Spleen (tissue), 11 donors: ENCODE results near the gene GPR15LG. TPM values are rescaled to one million over a fixed set of nuclear protein-coding genes. Genes with fewer than 3 reads are reported as not detected.

Experiments used
- DNase-seq: peaks from one replicate; pipeline ENCODE4 v3.0.0-alpha.2; 2020
- H3K27ac ChIP-seq, 8 donors: fragments of 200-600 bp; sonication (generic) in 7 of 8; 1 replicate in 4 of 8; 2 replicates in 4 of 8; pipeline versions ENCODE4 v1.5.0 to v1.8.0; 2016 to 2021; ENCODE audit warnings: inconsistent platforms in 4 of 8, mild to moderate bottlenecking in 4 of 8, moderate library complexity in 1 of 8
- H3K27me3 ChIP-seq, 7 donors: fragments of 200-600 bp; sonication (generic) in 6 of 7; replicated peaks in 1 of 7; 1 replicate in 4 of 7; 2 replicates in 3 of 7; pipeline versions ENCODE4 v1.5.0 to v1.8.0; 2016 to 2021; ENCODE audit warnings: inconsistent platforms in 3 of 7, mild to moderate bottlenecking in 1 of 7
- H3K36me3 ChIP-seq, 6 donors: fragments of 200-600 bp; sonication (generic) in 5 of 6; 1 replicate in 4 of 6; 2 replicates in 2 of 6; pipeline versions ENCODE4 v1.5.0 to v1.8.0; 2016 to 2021; ENCODE audit warnings: inconsistent platforms in 2 of 6
- H3K4me1 ChIP-seq, 6 donors: fragments of 200-600 bp; sonication (generic) in 5 of 6; 1 replicate in 3 of 6; 2 replicates in 3 of 6; pipeline versions ENCODE4 v1.5.0 to v1.8.0; 2016 to 2021; ENCODE audit warnings: inconsistent platforms in 3 of 6
- H3K4me3 ChIP-seq, 8 donors: fragments of 200-600 bp; sonication (generic) in 7 of 8; 1 replicate in 4 of 8; 2 replicates in 4 of 8; pipeline versions ENCODE4 v1.5.0 to v1.8.0; 2016 to 2021; ENCODE audit warnings: inconsistent platforms in 4 of 8, mild to moderate bottlenecking in 4 of 8, moderate library complexity in 2 of 8
- H3K9me3 ChIP-seq, 8 donors: fragments of 200-600 bp; sonication (generic) in 7 of 8; 1 replicate in 4 of 8; 2 replicates in 4 of 8; pipeline versions ENCODE4 v1.5.0 to v1.8.0; 2016 to 2021; ENCODE audit warnings: inconsistent platforms in 4 of 8
- POLR2A ChIP-seq, 3 donors: fragments of 450-650 bp; IDR thresholded peaks; one replicate each; pipeline ENCODE4 v1.5.1; 2017; ENCODE audit warnings: antibody characterized with exemption in 3 of 3, mild to moderate bottlenecking in 1 of 3
- POLR2AphosphoS5 ChIP-seq, 3 donors: sonication (generic); formaldehyde crosslinking; IDR thresholded peaks; one replicate each; pipeline ENCODE4 v1.5.1; 2017; ENCODE audit warnings: antibody characterized with exemption in 3 of 3
- WGBS, 5 donors: extraction: QIAGEN DNeasy Blood & Tissue Kit in 3 of 5; methylation state at CpG; one replicate each; pipeline versions ENCODE4 v1.1.5 to v1.1.7; 2013 to 2018; 5-methylcytosine and 5-hydroxymethylcytosine counted together
- intact Hi-C: fragments of 100-400 bp; cut with DNase I; formaldehyde crosslinking; loops from one replicate; pipeline ENCODE4 v1.15.0; 2023; ENCODE audit warnings: low total_unique reads
- polyA plus RNA-seq, 3 donors: library from polyadenylated mRNA; stranded (reverse); fragments of 200-250 nt; gene quantifications; one replicate each; pipeline ENCODE4 v1.2.1, GENCODE V29; 2013
- total RNA-seq, 7 donors: library from RNA; depleted of rRNA in 3 of 7; stranded (reverse); fragments of >200 nt in 3 of 7; fragmentation: NEBNext Ultra II Directional in 4 of 7; extraction: Animal tissue kit (Norgen Biotek cat#: 25700) in 4 of 7; gene quantifications; one replicate each; pipeline versions ENCODE4 v1.1.0 to v1.2.1, GENCODE V29; 2016 to 2021
- TF ChIP-seq, protein P1 (sequence below), 11 experiments: fragments of 200-600 bp in 7 of 11; fragments of 450-650 bp in 4 of 11; sonication (generic) in 4 of 11; IDR thresholded peaks in 8 of 11; conservative IDR thresholded peaks in 3 of 11; 1 replicate in 7 of 11; 2 replicates in 4 of 11; pipeline versions ENCODE4 v1.4.0 to v1.8.0; 2016 to 2021; ENCODE audit warnings: antibody characterized with exemption in 11 of 11, inconsistent platforms in 4 of 11, mild to moderate bottlenecking in 1 of 11
- donor health status: healthy with polysubstance abuse.
- donor health status: DM: no; HTN: no; CAD: no; lungs with moderate emphysema.
- donor health status: DM: no; HTN: no; CAD: no.
- donor health status: Bipolar disorder and iron deficiency.
- donor health status: healthy.
- donor health status: DM: no; HTN: no; CAD: no.
- donor health status: DM: yes; HTN: yes; CAD: no.

The GPR15LG gene
- total and polyA plus RNA-seq, 10 donors = 0.16 TPM; not detected in 9

DNA sequence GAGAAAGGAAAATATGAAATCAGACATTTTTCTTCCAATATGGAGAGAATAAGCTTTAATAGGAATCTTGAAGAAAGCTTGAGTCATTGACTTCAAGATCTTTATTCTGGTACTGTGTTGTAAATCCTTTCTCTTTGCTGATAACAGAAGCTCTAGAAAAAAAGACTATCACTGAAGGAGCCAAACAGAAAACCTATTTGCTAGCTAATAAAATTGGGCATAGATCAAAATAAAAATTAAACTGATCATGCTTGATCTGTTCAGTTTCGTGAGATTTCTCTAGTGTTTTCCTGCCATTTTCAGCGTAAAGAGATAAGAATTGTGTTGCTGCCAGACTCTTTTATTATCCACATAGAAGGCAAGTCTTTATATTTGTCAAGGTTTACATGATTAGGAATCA lies 35.8 kb upstream of the GPR15LG start:
- 86 to 95% (median 93%) methylated on average over 2 of the region's 2 CpGs for WGBS, 5 donors
- H3K4me1 ChIP-seq = peaks cover 16 to 38% (median 26%) of the 10 kb centered on the region in 6 donors
- DNase-seq = no peak
- H3K36me3 ChIP-seq = peaks cover 0 to 16% (median 5%) of the 10 kb centered on the region in 6 donors
- H3K27me3 ChIP-seq = no peaks in the 10 kb centered on the region
- TF ChIP-seq POLR2AphosphoS5 (IDR thresholded peaks at IDR 0.05) = no peak
- TF ChIP-seq, protein P1, sequence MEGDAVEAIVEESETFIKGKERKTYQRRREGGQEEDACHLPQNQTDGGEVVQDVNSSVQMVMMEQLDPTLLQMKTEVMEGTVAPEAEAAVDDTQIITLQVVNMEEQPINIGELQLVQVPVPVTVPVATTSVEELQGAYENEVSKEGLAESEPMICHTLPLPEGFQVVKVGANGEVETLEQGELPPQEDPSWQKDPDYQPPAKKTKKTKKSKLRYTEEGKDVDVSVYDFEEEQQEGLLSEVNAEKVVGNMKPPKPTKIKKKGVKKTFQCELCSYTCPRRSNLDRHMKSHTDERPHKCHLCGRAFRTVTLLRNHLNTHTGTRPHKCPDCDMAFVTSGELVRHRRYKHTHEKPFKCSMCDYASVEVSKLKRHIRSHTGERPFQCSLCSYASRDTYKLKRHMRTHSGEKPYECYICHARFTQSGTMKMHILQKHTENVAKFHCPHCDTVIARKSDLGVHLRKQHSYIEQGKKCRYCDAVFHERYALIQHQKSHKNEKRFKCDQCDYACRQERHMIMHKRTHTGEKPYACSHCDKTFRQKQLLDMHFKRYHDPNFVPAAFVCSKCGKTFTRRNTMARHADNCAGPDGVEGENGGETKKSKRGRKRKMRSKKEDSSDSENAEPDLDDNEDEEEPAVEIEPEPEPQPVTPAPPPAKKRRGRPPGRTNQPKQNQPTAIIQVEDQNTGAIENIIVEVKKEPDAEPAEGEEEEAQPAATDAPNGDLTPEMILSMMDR (IDR thresholded peaks at IDR 0.05 in 8 of 11, conservative IDR thresholded peaks at IDR 0.05 in 3 of 11) = no peak
- TF ChIP-seq POLR2A (IDR thresholded peaks at IDR 0.05) = no peak
- H3K9me3 ChIP-seq = no peaks in the 10 kb centered on the region
- no peak overlapping the region for H3K4me3 ChIP-seq
- no peak overlapping the region for H3K27ac ChIP-seq
- intact Hi-C loops = no loop called here

GRCh38 chr10:84138478-84139125 lies 35.0 kb upstream of the GPR15LG start:
- Histone ChIP-seq H3K4me1 (peaks cover 16 to 44% (median 26%) of the 10 kb centered on the region in 6 donors), H3K27me3 (no peaks in the 10 kb centered on the region), H3K36me3 (peaks cover under 1 to 24% (median 13%) of the 10 kb centered on the region in 6 donors), H3K9me3 (no peaks in the 10 kb centered on the region), H3K27ac (peak overlapping the region; percentile 95 to 100 (median 98)), H3K4me3 (peak overlapping the region; percentile 19 to 96 (median 83))
- TF ChIP-seq, protein P1 (IDR thresholded peaks at IDR 0.05 in 8 of 11, conservative IDR thresholded peaks at IDR 0.05 in 3 of 11) = no peak
- TF ChIP-seq POLR2A (IDR thresholded peaks at IDR 0.05) (no peak), POLR2AphosphoS5 (IDR thresholded peaks at IDR 0.05) (no peak)
- intact Hi-C loops = no loop called here
- DNase-seq = peak; percentile 87
- WGBS, 5 donors = 69 to 78% (median 72%) methylated on average over 20 of the region's 20 CpGs

- peak; percentile 99 for DNase-seq
- Histone ChIP-seq H3K27ac (peak within 1 kb of the TSS; percentile 95 to 100 (median 98)), H3K36me3 (peaks cover 7 to 32% (median 20%) of the 10 kb centered on the region in 6 donors), H3K27me3 (no peaks in the 10 kb centered on the region), H3K4me1 (peaks cover 16 to 44% (median 26%) of the 10 kb centered on the region in 6 donors), H3K4me3 (peak within 1 kb of the TSS; percentile 61 to 96 (median 86)), H3K9me3 (no peaks in the 10 kb centered on the region)
- intact Hi-C loops = no loop called here
- TF ChIP-seq POLR2AphosphoS5 (IDR thresholded peaks at IDR 0.05) = peak; percentile 98
- peak; percentile 63 to 93 (median 85) for TF ChIP-seq POLR2A (IDR thresholded peaks at IDR 0.05)
- TF ChIP-seq, protein P1 (IDR thresholded peaks at IDR 0.05 in 8 of 11, conservative IDR thresholded peaks at IDR 0.05 in 3 of 11) = peak; percentile 45 to 90 (median 73)
- 0% methylated on average over 25 to 61 of the region's 61 CpGs for WGBS, 5 donors
These were observed 34.2 kb upstream of the GPR15LG start, which contains the start of gene GHITM for GRCh38 chr10:84139126-84140035. GHITM (plus strand) TSS chr10:84139509; CDS start chr10:84141501, 1,992 bp downstream.
